Heart left ventricle (tissue), 13 donors: ENCODE data around the gene NR2F1.

ENCODE experiments used
- POLR2A ChIP-seq, 2 donors: fragments of 450-650 bp; IDR thresholded peaks; one replicate each; pipeline ENCODE4 v1.6.1; 2017; ENCODE audit warnings: antibody characterized with exemption in 2 of 2, mild to moderate bottlenecking in 2 of 2, moderate library complexity in 2 of 2
- TF ChIP-seq, protein P1 (sequence below), 12 donors: fragments of 200-600 bp; sonication (generic) in 4 of 12; IDR thresholded peaks; one replicate each; pipeline versions ENCODE4 v1.5.0 to v1.8.0; 2018 to 2022; ENCODE audit warnings: antibody characterized with exemption in 12 of 12, mild to moderate bottlenecking in 5 of 12
- donor health status: ischemic (EF 13 %, LVEDD 7.1; RV severe dilation, severe dysfunction).
- donor health status: DM: no; HTN: yes; CAD: no.
- donor health status: DM: no; HTN: no; CAD: no.
- donor health status: ischemic (EF 25% LVEDD 6.9; RV normal size, moderate dysfunction).
- donor health status: ischemic (EF 25% LVEDD 5.7; RV mildly dilated, moderate dysfunction).
- donor health status: ischemic (EF 35%, LVEDD 5.7; RV mildly dilated, moderate dysfunction).
- donor health status: nonischemic (EF 11% LVEDD 7.7; RV severe dilation, severe dysfunction).
- donor health status: DM: yes; HTN: yes; CAD: no.
- donor health status: PGD.
- donor health status: ischemic (EF 29% LVEDD 5.4; RV normal size, mild dysfunction).
- donor health status: nonischemic (EF 23%, LVEDD 6.1; RV moderate dilation, normal function).

- TF ChIP-seq POLR2A (IDR thresholded peaks at IDR 0.05) = no peak
- TF ChIP-seq, protein P1, sequence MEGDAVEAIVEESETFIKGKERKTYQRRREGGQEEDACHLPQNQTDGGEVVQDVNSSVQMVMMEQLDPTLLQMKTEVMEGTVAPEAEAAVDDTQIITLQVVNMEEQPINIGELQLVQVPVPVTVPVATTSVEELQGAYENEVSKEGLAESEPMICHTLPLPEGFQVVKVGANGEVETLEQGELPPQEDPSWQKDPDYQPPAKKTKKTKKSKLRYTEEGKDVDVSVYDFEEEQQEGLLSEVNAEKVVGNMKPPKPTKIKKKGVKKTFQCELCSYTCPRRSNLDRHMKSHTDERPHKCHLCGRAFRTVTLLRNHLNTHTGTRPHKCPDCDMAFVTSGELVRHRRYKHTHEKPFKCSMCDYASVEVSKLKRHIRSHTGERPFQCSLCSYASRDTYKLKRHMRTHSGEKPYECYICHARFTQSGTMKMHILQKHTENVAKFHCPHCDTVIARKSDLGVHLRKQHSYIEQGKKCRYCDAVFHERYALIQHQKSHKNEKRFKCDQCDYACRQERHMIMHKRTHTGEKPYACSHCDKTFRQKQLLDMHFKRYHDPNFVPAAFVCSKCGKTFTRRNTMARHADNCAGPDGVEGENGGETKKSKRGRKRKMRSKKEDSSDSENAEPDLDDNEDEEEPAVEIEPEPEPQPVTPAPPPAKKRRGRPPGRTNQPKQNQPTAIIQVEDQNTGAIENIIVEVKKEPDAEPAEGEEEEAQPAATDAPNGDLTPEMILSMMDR (IDR thresholded peaks at IDR 0.05) = no peak
These were observed 3.3 kb upstream of the NR2F1 start for GRCh38 chr5:93579692-93580062.
